GM21381 (cell line): ENCODE results near the gene TGM2.

Experiments used
- ATAC-seq: cut with Tn5 transposase; IDR thresholded peaks from one replicate; pipeline ENCODE4 v1.9.1; 2021; ENCODE audit warnings: mild to moderate bottlenecking, moderate library complexity; ENCODE audit not compliant: unreplicated experiment

Gene TGM2

GRCh38 chr20:38146628-38147027 is 18.4 kb downstream of the TGM2 start:
- ATAC-seq: no peak

- ATAC-seq: no peak
Measured at GRCh38 chr20:38146156-38146555, 18.9 kb downstream of the TGM2 start.

GRCh38 chr20:38145729-38146075 is 19.4 kb downstream of the TGM2 start:
- no peak for ATAC-seq

- no peak for ATAC-seq
Measured at GRCh38 chr20:38144974-38145728, 19.9 kb downstream of the TGM2 start.

- ATAC-seq: no peak
Measured at GRCh38 chr20:38144598-38144973, 20.5 kb downstream of the TGM2 start.

GRCh38 chr20:38143646-38144554 is 21.2 kb downstream of the TGM2 start:
- no peak for ATAC-seq

- ATAC-seq: no peak
Measured at GRCh38 chr20:38143238-38143645, 21.8 kb downstream of the TGM2 start.

- no peak for ATAC-seq
Measured at GRCh38 chr20:38141889-38142494, 23.1 kb downstream of the TGM2 start.

GRCh38 chr20:38141204-38141888 is 23.7 kb downstream of the TGM2 start:
- no peak for ATAC-seq

- no peak for ATAC-seq
Measured at GRCh38 chr20:38139977-38140753, 24.9 kb downstream of the TGM2 start.

- ATAC-seq: no peak
Measured at GRCh38 chr20:38139156-38139912, 25.7 kb downstream of the TGM2 start.

- ATAC-seq: no peak
Measured at GRCh38 chr20:38138086-38138778, 26.8 kb downstream of the TGM2 start.

GRCh38 chr20:38137441-38138037 is 27.5 kb downstream of the TGM2 start:
- ATAC-seq: no peak

GRCh38 chr20:38136421-38137245 is 28.4 kb downstream of the TGM2 start:
- no peak for ATAC-seq

- no peak for ATAC-seq
Measured at GRCh38 chr20:38135651-38136420, 29.2 kb downstream of the TGM2 start.

GRCh38 chr20:38135271-38135650 is 29.8 kb downstream of the TGM2 start:
- no peak for ATAC-seq
